ENCODE measurements around the gene SCUBE1.

DNA sequence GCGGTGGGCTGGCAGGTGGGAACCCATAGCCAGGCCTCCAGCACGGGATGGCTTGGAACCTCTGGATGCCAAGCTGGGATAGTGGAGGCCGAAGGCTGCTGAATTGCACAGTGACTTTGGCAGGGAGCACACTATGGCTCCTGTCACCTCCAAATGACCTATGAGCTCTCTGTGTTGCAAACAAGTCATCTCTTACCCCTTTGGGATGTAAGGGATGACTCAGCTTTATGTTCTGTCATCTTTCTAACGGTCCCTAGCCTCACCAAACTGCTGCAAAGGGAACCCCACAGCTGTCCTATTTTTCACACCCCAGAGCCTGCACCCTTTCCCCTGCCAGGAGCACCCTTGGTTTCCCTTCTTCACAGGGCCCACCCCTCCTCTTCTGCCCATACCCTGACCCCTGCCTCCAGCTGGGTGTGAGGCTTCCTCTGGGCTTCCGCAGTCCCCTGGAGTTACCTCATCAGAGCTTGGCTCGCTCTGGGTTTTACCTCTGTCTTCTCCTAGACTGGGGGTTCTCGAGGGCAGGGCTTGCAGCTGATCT is 2.7 kb upstream of the SCUBE1 start:
- TF ChIP-seq, protein P1, sequence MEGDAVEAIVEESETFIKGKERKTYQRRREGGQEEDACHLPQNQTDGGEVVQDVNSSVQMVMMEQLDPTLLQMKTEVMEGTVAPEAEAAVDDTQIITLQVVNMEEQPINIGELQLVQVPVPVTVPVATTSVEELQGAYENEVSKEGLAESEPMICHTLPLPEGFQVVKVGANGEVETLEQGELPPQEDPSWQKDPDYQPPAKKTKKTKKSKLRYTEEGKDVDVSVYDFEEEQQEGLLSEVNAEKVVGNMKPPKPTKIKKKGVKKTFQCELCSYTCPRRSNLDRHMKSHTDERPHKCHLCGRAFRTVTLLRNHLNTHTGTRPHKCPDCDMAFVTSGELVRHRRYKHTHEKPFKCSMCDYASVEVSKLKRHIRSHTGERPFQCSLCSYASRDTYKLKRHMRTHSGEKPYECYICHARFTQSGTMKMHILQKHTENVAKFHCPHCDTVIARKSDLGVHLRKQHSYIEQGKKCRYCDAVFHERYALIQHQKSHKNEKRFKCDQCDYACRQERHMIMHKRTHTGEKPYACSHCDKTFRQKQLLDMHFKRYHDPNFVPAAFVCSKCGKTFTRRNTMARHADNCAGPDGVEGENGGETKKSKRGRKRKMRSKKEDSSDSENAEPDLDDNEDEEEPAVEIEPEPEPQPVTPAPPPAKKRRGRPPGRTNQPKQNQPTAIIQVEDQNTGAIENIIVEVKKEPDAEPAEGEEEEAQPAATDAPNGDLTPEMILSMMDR (IDR thresholded peaks at IDR 0.05; ENCODE audit: control extremely low read depth in 1 of 3, insufficient read depth in 1 of 3, low read depth in 1 of 3, low read length in 3 of 3) = no peak
- TF ChIP-seq CBX5 (IDR thresholded peaks at IDR 0.05; ENCODE audit: low read depth, low read length) = no peak
- TF ChIP-seq HDAC6 (IDR thresholded peaks at IDR 0.05; ENCODE audit: low read depth, low read length) = no peak
- TF ChIP-seq EZH2 (IDR thresholded peaks at IDR 0.05; ENCODE audit: low read depth, low read length, severe bottlenecking) = no peak
- no peak for TF ChIP-seq BRCA1 (IDR thresholded peaks at IDR 0.05; ENCODE audit: low read depth, low read length)
- TF ChIP-seq CHD1 (IDR thresholded peaks at IDR 0.05; ENCODE audit: low read depth, low read length) = no peak
- no peak for TF ChIP-seq SP1 (IDR thresholded peaks at IDR 0.05; ENCODE audit: low read depth, low read length)
- no peak for TF ChIP-seq BACH1 (IDR thresholded peaks at IDR 0.05; ENCODE audit: low read length)
